ENCODE measurements around the gene MRPS22.

DNA sequence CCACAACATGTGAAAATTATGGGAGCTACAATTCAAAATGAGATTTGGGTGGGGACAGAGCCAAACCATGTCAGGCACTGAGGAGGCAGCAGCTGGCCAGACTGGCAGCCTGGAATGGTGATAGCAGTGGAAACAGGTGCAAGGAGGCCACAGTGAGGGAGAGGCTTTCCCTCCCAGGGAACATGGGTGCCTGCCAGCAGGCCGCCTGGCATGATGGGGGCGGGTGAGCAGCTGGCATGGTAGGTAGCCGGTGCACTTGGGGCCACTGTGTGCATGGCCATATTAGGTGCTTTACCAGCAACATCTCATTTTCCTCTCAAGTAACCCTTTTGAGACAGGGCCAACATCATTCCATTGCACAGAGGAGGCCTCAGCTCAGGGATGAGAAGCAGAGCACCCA is 18.3 kb upstream of the MRPS22 start:
- TF ChIP-seq, protein P1, sequence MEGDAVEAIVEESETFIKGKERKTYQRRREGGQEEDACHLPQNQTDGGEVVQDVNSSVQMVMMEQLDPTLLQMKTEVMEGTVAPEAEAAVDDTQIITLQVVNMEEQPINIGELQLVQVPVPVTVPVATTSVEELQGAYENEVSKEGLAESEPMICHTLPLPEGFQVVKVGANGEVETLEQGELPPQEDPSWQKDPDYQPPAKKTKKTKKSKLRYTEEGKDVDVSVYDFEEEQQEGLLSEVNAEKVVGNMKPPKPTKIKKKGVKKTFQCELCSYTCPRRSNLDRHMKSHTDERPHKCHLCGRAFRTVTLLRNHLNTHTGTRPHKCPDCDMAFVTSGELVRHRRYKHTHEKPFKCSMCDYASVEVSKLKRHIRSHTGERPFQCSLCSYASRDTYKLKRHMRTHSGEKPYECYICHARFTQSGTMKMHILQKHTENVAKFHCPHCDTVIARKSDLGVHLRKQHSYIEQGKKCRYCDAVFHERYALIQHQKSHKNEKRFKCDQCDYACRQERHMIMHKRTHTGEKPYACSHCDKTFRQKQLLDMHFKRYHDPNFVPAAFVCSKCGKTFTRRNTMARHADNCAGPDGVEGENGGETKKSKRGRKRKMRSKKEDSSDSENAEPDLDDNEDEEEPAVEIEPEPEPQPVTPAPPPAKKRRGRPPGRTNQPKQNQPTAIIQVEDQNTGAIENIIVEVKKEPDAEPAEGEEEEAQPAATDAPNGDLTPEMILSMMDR (IDR thresholded peaks at IDR 0.05; ENCODE audit: insufficient read depth, low read depth, low read length), result no peak
- TF ChIP-seq EZH2 (IDR thresholded peaks at IDR 0.05; ENCODE audit: insufficient read depth, low read length), result no peak

Measured in astrocyte (in vitro differentiated cells and primary cell).